HEK293 (cell line): ENCODE data around the gene CRYZ.

Experiments used
- ATF2 ChIP-seq: fragments of 450-650 bp; formaldehyde crosslinking; IDR thresholded peaks from 2 replicates; pipeline ENCODE4 v1.5.1; 2016; ENCODE audit warnings: missing biosample characterization, missing genetic modification characterization, low read depth
- CTCF ChIP-seq: fragments of 450-650 bp; formaldehyde crosslinking; IDR thresholded peaks from 2 replicates; pipeline ENCODE4 v1.5.1; 2016; ENCODE audit warnings: missing biosample characterization, missing genetic modification characterization
- GFI1B ChIP-seq: fragments of 450-650 bp; formaldehyde crosslinking; IDR thresholded peaks from 2 replicates; pipeline ENCODE4 v1.5.1; 2016; ENCODE audit warnings: missing biosample characterization, missing genetic modification characterization
- REPIN1 ChIP-seq: fragments of 450-650 bp; formaldehyde crosslinking; IDR thresholded peaks from 2 replicates; pipeline ENCODE4 v1.5.1; 2017; ENCODE audit warnings: missing biosample characterization, missing genetic modification characterization, low read depth
- REST ChIP-seq: fragments of 450-650 bp; formaldehyde crosslinking; IDR thresholded peaks from 2 replicates; pipeline ENCODE4 v1.5.1; 2016; ENCODE audit warnings: missing biosample characterization, missing genetic modification characterization
- TCF7L2 ChIP-seq: IDR thresholded peaks from 2 replicates; pipeline ENCODE4 v1.6.1; 2011; ENCODE audit warnings: low read depth, mild to moderate bottlenecking, inconsistent platforms, low read length, moderate library complexity, borderline replicate concordance
- ZBTB7A ChIP-seq: fragments of 450-650 bp; formaldehyde crosslinking; IDR thresholded peaks from 2 replicates; pipeline ENCODE4 v1.5.1; 2016; ENCODE audit warnings: low read depth, missing biosample characterization, missing genetic modification characterization
- ZNF19 ChIP-seq: fragments of 450-650 bp; formaldehyde crosslinking; IDR thresholded peaks from 2 replicates; pipeline ENCODE4; 2016; ENCODE audit warnings: missing biosample characterization, missing genetic modification characterization, low read depth
- ZNF549 ChIP-seq: fragments of 450-650 bp; IDR thresholded peaks from 2 replicates; pipeline ENCODE4 v1.5.1; 2018; ENCODE audit warnings: missing biosample characterization, missing genetic modification characterization, mild to moderate bottlenecking, inconsistent platforms, moderate library complexity
- ZNF560 ChIP-seq: fragments of 450-650 bp; formaldehyde crosslinking; IDR thresholded peaks from 2 replicates; pipeline ENCODE4 v1.5.1; 2017; ENCODE audit warnings: missing biosample characterization, missing genetic modification characterization, borderline replicate concordance
- TF ChIP-seq, protein P1 (sequence below): fragments of 450-650 bp; formaldehyde crosslinking; IDR thresholded peaks from 2 replicates; pipeline ENCODE4 v1.5.1; 2016; ENCODE audit warnings: missing biosample characterization, missing genetic modification characterization

- TF ChIP-seq CTCF (tag by site-specific recombination) (0 out of 2 replicates have a peak, but pooled peaks have one; percentile 51), ZBTB7A (no peak), ZNF19 (tag by site-specific recombination) (no peak), ATF2 (tag by site-specific recombination) (no peak), TCF7L2 (no peak), ZNF560 (tag by site-specific recombination) (no peak), REST (no peak), ZNF549 (tag by site-specific recombination) (no peak), GFI1B (tag by site-specific recombination) (no peak), REPIN1 (tag by site-specific recombination) (no peak)
- TF ChIP-seq, protein P1, sequence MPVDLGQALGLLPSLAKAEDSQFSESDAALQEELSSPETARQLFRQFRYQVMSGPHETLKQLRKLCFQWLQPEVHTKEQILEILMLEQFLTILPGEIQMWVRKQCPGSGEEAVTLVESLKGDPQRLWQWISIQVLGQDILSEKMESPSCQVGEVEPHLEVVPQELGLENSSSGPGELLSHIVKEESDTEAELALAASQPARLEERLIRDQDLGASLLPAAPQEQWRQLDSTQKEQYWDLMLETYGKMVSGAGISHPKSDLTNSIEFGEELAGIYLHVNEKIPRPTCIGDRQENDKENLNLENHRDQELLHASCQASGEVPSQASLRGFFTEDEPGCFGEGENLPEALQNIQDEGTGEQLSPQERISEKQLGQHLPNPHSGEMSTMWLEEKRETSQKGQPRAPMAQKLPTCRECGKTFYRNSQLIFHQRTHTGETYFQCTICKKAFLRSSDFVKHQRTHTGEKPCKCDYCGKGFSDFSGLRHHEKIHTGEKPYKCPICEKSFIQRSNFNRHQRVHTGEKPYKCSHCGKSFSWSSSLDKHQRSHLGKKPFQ (tag by site-specific recombination), result no peak
Observed at GRCh38 chr1:74689621-74690363, 43.1 kb downstream of the CRYZ start.
